OCI-LY1 (cell line): ENCODE measurements around the gene DEAF1.

ENCODE experiments used
- H2AFZ ChIP-seq: fragments of 200-600 bp; sonication (generic), shearing (Covaris generic); 2 replicates; pipeline ENCODE4 v1.6.0; 2014; ENCODE audit warnings: antibody characterized with exemption, mild to moderate bottlenecking, low read length
- H3F3A ChIP-seq: fragments of 200-600 bp; sonication (generic), shearing (Covaris generic); 2 replicates; pipeline ENCODE4 v1.6.0; 2014; ENCODE audit warnings: mild to moderate bottlenecking, antibody characterized with exemption, low read length, moderate library complexity; ENCODE audit not compliant: insufficient read depth
- H3K27ac ChIP-seq: fragments of 200-600 bp; sonication (generic); 2 replicates; pipeline ENCODE4 v1.5.1; 2014; ENCODE audit warnings: low read length, mixed run types, mild to moderate bottlenecking, low read depth; ENCODE audit not compliant: poor library complexity, severe bottlenecking
- H3K27me3 ChIP-seq: fragments of 200-600 bp; sonication (generic); 2 replicates; pipeline ENCODE4 v1.6.0; 2014; ENCODE audit warnings: antibody characterized with exemption, mild to moderate bottlenecking, low read length, moderate library complexity; ENCODE audit not compliant: insufficient read depth
- H3K36me3 ChIP-seq: fragments of 200-600 bp; sonication (generic); 2 replicates; pipeline ENCODE4 v1.6.1; 2014; ENCODE audit warnings: mild to moderate bottlenecking, antibody characterized with exemption, low read length, moderate library complexity, mixed read lengths; ENCODE audit not compliant: insufficient read depth
- H3K4me1 ChIP-seq: fragments of 200-600 bp; sonication (generic); 2 replicates; pipeline ENCODE4 v1.5.1; 2014; ENCODE audit warnings: mild to moderate bottlenecking, low read length, moderate library complexity; ENCODE audit not compliant: insufficient read depth, severe bottlenecking
- H3K4me2 ChIP-seq: fragments of 200-600 bp; sonication (generic), shearing (Covaris generic); 2 replicates; pipeline ENCODE4 v1.6.1; 2014; ENCODE audit warnings: low read length
- H3K4me3 ChIP-seq: fragments of 200-600 bp; sonication (generic); 2 replicates; pipeline ENCODE4 v1.5.1; 2014; ENCODE audit warnings: low read length, low read depth, mild to moderate bottlenecking, mixed read lengths; ENCODE audit not compliant: poor library complexity, severe bottlenecking
- H3K79me2 ChIP-seq: fragments of 200-600 bp; shearing (Covaris generic); 2 replicates; pipeline ENCODE4 v1.6.1; 2016; ENCODE audit warnings: mixed run types, low read length, mixed read lengths; ENCODE audit not compliant: insufficient read depth
- H3K9ac ChIP-seq: fragments of 200-600 bp; sonication (generic), shearing (Covaris generic); 2 replicates; pipeline ENCODE4 v1.6.1; 2014; ENCODE audit warnings: mild to moderate bottlenecking, low read length, mixed read lengths
- H3K9me2 ChIP-seq: fragments of 200-600 bp; sonication (generic), shearing (Covaris generic); 2 replicates; pipeline ENCODE4 v1.6.1; 2014; ENCODE audit warnings: low read depth, mild to moderate bottlenecking, low read length, mixed read lengths
- H3K9me3 ChIP-seq: fragments of 200-600 bp; shearing (Covaris generic); 2 replicates; pipeline ENCODE4 v1.6.1; 2014; ENCODE audit warnings: low read length, mixed read lengths
- H4K20me1 ChIP-seq: fragments of 200-600 bp; sonication (generic), shearing (Covaris generic); 2 replicates; pipeline ENCODE4 v1.6.0; 2016; ENCODE audit warnings: mild to moderate bottlenecking, low read length; ENCODE audit not compliant: insufficient read depth
- EZH2 ChIP-seq: fragments of 200-600 bp; sonication (generic), shearing (Covaris generic); IDR thresholded peaks from 2 replicates; pipeline ENCODE4 v1.8.0; 2017; ENCODE audit warnings: borderline replicate concordance, mixed run types, mild to moderate bottlenecking, antibody characterized with exemption, low read length, moderate library complexity, mixed read lengths
- TF ChIP-seq, protein P1 (sequence below): fragments of 200-600 bp; sonication (generic), shearing (Covaris generic); IDR thresholded peaks from 2 replicates; pipeline ENCODE4 v1.5.1; 2017; ENCODE audit warnings: mild to moderate bottlenecking, antibody characterized with exemption, low read length, moderate library complexity, mixed read lengths

DEAF1 gene

GRCh38 chr11:696955-697491 lies 2.0 kb upstream of the DEAF1 start:
- H3K9me2 ChIP-seq, result no peaks in the 10 kb centered on the region
- peak overlapping the region; percentile 96 for H3K27ac ChIP-seq
- H4K20me1 ChIP-seq, result no peaks in the 10 kb centered on the region
- no peak for TF ChIP-seq EZH2
- TF ChIP-seq, protein P1, sequence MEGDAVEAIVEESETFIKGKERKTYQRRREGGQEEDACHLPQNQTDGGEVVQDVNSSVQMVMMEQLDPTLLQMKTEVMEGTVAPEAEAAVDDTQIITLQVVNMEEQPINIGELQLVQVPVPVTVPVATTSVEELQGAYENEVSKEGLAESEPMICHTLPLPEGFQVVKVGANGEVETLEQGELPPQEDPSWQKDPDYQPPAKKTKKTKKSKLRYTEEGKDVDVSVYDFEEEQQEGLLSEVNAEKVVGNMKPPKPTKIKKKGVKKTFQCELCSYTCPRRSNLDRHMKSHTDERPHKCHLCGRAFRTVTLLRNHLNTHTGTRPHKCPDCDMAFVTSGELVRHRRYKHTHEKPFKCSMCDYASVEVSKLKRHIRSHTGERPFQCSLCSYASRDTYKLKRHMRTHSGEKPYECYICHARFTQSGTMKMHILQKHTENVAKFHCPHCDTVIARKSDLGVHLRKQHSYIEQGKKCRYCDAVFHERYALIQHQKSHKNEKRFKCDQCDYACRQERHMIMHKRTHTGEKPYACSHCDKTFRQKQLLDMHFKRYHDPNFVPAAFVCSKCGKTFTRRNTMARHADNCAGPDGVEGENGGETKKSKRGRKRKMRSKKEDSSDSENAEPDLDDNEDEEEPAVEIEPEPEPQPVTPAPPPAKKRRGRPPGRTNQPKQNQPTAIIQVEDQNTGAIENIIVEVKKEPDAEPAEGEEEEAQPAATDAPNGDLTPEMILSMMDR, result no peak
- no peaks in the 10 kb centered on the region; the same call in 1 of the 2 replicates for H3K36me3 ChIP-seq
- H3F3A ChIP-seq, result no peaks in the 10 kb centered on the region
- H3K4me2 ChIP-seq, result peak overlapping the region; percentile 74
- H3K27me3 ChIP-seq, result no peaks in the 10 kb centered on the region
- no peaks in the 10 kb centered on the region for H3K79me2 ChIP-seq
- peak overlapping the region; percentile 89 for H3K4me3 ChIP-seq
- H3K4me1 ChIP-seq, result peaks cover 37% of the 10 kb centered on the region
- peak overlapping the region; percentile 98 for H3K9ac ChIP-seq
- H3K9me3 ChIP-seq, result no peaks in the 10 kb centered on the region
- H2AFZ ChIP-seq, result no peak overlapping the region

DNA sequence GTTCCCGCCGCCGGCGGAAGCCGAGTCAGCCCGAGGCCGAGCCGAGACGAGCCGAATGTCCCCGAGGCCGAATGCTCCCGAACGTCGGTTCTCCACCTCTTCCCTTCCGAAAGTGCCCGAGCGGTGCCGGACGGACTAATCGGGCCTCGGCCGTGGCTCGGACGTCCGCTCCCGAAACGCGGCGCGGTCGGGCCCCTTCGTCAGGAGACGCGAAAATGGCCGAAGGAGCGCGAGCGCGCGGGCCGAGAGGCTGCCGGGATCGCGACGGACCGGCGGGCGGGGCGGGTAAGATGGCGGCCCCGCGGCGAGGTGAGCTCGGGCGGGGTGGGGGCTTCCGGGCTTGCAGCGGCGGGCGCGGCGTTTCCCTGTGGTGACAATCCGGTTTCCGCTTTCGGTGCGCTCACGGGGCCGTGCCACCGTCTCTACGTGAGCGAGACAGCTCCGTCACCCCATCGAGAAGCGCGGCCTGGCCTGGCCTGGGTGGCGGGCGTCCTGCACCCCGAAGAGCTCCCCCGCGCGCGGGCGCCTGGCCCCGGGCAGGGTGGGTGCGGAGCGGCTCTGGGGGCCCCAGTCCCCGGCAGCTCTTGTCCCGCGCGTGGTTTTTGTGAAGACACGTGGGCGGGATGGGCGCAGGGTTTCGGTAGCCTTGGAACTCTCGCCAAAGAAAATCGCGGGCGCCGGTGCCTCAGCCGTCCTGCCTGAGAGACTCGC lies 671 bp upstream of the DEAF1 start, which contains the start of gene TMEM80:
Gene TMEM80 (plus strand): TSS at position 279 of the 711 bp plus-strand sequence. CDS start 12 bp downstream, at position 291.
- H3K9me3 ChIP-seq, result no peaks in the 10 kb centered on the region
- H3K79me2 ChIP-seq, result no peaks in the 10 kb centered on the region
- no peaks in the 10 kb centered on the region; the same call in 1 of the 2 replicates for H3K36me3 ChIP-seq
- peaks cover 37% of the 10 kb centered on the region for H3K4me1 ChIP-seq
- peak within 1 kb of the TSS; percentile 89 for H3K4me3 ChIP-seq
- peak within 1 kb of the TSS; percentile 74 for H3K4me2 ChIP-seq
- peak within 1 kb of the TSS; percentile 96 for H3K27ac ChIP-seq
- H2AFZ ChIP-seq, result no peak within 1 kb of the TSS
- no peak for TF ChIP-seq EZH2
- TF ChIP-seq, protein P1, result no peak
- no peaks in the 10 kb centered on the region for H3F3A ChIP-seq
- peak within 1 kb of the TSS; percentile 98 for H3K9ac ChIP-seq
- no peaks in the 10 kb centered on the region for H4K20me1 ChIP-seq
- H3K27me3 ChIP-seq, result no peaks in the 10 kb centered on the region
- no peaks in the 10 kb centered on the region for H3K9me2 ChIP-seq

DNA sequence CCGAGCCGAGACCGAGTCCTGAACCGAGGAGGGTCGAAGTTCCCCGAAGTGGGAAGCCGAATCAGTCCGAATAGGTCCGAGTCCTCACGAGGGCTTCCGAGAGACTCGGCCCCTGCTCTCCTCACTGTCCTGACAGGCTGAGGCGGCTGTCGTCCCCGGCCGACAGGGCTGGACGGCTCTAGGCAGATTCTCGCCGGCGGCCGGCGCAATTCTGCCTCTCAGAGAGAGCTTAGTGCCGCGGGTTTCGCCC lies 191 bp upstream of the DEAF1 start:
- H2AFZ ChIP-seq, result no peak overlapping the region
- H3K4me1 ChIP-seq, result peaks cover 37% of the 10 kb centered on the region
- H3K9me2 ChIP-seq, result no peaks in the 10 kb centered on the region
- peak overlapping the region; percentile 96 for H3K27ac ChIP-seq
- H3K9ac ChIP-seq, result peak overlapping the region; percentile 98
- TF ChIP-seq, protein P1, result no peak
- no peak for TF ChIP-seq EZH2
- peak overlapping the region; percentile 89 for H3K4me3 ChIP-seq
- no peaks in the 10 kb centered on the region for H4K20me1 ChIP-seq
- H3K4me2 ChIP-seq, result peak overlapping the region; percentile 74
- H3K36me3 ChIP-seq, result no peaks in the 10 kb centered on the region
- no peaks in the 10 kb centered on the region for H3K27me3 ChIP-seq
- no peaks in the 10 kb centered on the region for H3K79me2 ChIP-seq
- no peaks in the 10 kb centered on the region for H3F3A ChIP-seq
- H3K9me3 ChIP-seq, result no peaks in the 10 kb centered on the region
